HepG2 (cell line): ENCODE measurements around the gene LRRFIP2. TPM values are rescaled to one million over a fixed set of nuclear protein-coding genes. Genes with fewer than 3 reads are reported as not detected.

Experiments
- KDM3A ChIP-seq: IDR thresholded peaks from 2 replicates; pipeline ENCODE4 v1.6.1; 2018; ENCODE audit warnings: low read depth, missing compliant biosample characterization
- KLF9 ChIP-seq: IDR thresholded peaks from 2 replicates; pipeline ENCODE4 v1.6.1; 2016; ENCODE audit warnings: low read depth
- MTA3 ChIP-seq: sonication (generic); formaldehyde crosslinking; IDR thresholded peaks from 2 replicates; pipeline ENCODE4 v1.4.0; 2020; ENCODE audit warnings: missing genetic modification reagents
- RFXAP ChIP-seq: sonication (generic); formaldehyde crosslinking; IDR thresholded peaks from 2 replicates; pipeline ENCODE4 v1.4.0; 2020; ENCODE audit warnings: missing genetic modification reagents, borderline replicate concordance
- TOE1 ChIP-seq: sonication (generic); formaldehyde crosslinking; IDR thresholded peaks from 2 replicates; pipeline ENCODE4 v1.4.0; 2020; ENCODE audit warnings: mild to moderate bottlenecking, missing genetic modification reagents
- ZNF235 ChIP-seq: sonication (generic); formaldehyde crosslinking; IDR thresholded peaks from 2 replicates; pipeline ENCODE4 v1.8.1; 2023; ENCODE audit warnings: mild to moderate bottlenecking, missing genetic modification reagents, borderline replicate concordance
- ZNF281 ChIP-seq: sonication (generic); formaldehyde crosslinking; IDR thresholded peaks from 2 replicates; pipeline ENCODE4 v1.4.0; 2020; ENCODE audit warnings: missing genetic modification reagents, borderline replicate concordance
- polyA plus RNA-seq, 8 experiments: library from polyadenylated mRNA; depleted of rRNA in 3 of 8; stranded (reverse) in 7 of 8; unstranded in 1 of 8; fragments of >200 nt; fragmentation: Illumina TruSeq in 4 of 8; extraction: Trizol in 4 of 8; gene quantifications; 2 replicates each; pipeline versions ENCODE4 v1.2.1 to v1.2.3, GENCODE V29; 2011 to 2016; ENCODE audit warnings: low read depth in 4 of 8, missing spikeins in 1 of 8, mixed read lengths in 1 of 8; ENCODE audit not compliant: insufficient read depth in 1 of 8
- total RNA-seq, 5 experiments: library from RNA; depleted of rRNA; stranded (reverse); fragments of >200 nt; fragmentation: Illumina TruSeq; extraction: Trizol; gene quantifications; 2 replicates each; pipeline ENCODE4 v1.2.3, GENCODE V29; 2016; ENCODE audit warnings: low read depth in 1 of 5
- TF ChIP-seq, protein P1 (sequence below): IDR thresholded peaks from 2 replicates; pipeline ENCODE4 v1.6.1; 2016
- TF ChIP-seq, protein P2 (sequence below): sonication (generic); formaldehyde crosslinking; IDR thresholded peaks from 2 replicates; pipeline ENCODE4 v1.9.0; 2022; ENCODE audit warnings: low read depth, missing genetic modification reagents

LRRFIP2 gene
- total and polyA plus RNA-seq, 2 of the 13 experiments (the other 11 are each of a cell fraction or from before 2014, with no cell fraction given) = 13.5 to 32.2 TPM

DNA sequence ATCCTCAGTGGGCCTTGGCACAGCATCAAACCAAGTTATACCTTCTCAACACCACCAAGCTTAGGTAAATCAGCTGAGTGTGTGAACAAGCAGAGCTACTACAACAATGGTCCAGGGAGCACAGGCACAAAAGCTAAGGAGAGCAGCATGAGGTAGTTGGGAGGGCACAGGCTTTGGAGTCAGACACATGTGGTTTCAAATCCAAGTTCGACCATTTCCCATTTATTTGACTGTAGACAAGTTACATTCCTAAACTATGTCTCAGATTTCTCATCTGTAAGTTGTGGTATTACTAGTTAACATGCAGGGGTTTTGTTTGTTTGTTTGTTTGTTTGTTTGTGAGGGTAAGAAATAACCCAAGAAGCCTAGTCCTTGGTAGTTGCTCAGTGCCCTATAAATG lies 134.2 kb downstream of the LRRFIP2 start (continued):
- TF ChIP-seq ZNF281 (no peak), MTA3 (CRISPR knock-in tag) (no peak), KDM3A (CRISPR knock-in tag) (no peak), KLF9 (CRISPR knock-in tag) (no peak), RFXAP (CRISPR knock-in tag) (no peak), TOE1 (CRISPR knock-in tag) (no peak), ZNF235 (CRISPR knock-in tag) (no peak)
- TF ChIP-seq, protein P1, sequence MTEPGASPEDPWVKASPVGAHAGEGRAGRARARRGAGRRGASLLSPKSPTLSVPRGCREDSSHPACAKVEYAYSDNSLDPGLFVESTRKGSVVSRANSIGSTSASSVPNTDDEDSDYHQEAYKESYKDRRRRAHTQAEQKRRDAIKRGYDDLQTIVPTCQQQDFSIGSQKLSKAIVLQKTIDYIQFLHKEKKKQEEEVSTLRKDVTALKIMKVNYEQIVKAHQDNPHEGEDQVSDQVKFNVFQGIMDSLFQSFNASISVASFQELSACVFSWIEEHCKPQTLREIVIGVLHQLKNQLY (CRISPR knock-in tag) = no peak
- TF ChIP-seq, protein P2, sequence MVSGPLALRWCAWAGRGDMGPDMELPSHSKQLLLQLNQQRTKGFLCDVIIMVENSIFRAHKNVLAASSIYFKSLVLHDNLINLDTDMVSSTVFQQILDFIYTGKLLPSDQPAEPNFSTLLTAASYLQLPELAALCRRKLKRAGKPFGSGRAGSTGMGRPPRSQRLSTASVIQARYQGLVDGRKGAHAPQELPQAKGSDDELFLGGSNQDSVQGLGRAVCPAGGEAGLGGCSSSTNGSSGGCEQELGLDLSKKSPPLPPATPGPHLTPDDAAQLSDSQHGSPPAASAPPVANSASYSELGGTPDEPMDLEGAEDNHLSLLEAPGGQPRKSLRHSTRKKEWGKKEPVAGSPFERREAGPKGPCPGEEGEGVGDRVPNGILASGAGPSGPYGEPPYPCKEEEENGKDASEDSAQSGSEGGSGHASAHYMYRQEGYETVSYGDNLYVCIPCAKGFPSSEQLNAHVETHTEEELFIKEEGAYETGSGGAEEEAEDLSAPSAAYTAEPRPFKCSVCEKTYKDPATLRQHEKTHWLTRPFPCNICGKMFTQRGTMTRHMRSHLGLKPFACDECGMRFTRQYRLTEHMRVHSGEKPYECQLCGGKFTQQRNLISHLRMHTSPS (CRISPR knock-in tag) = no peak
